ENCODE data around the gene HERC2. TPM values are rescaled to one million over a fixed set of nuclear protein-coding genes. Genes with fewer than 3 reads are reported as not detected.
"Not testable (repeated sequence)": the region's sequence is repeated elsewhere in the genome, so short reads cannot be mapped to it uniquely, and the experiment has no call there.

HERC2 gene
- total and polyA plus RNA-seq, 2 donors (not counting 3 experiments of a cell fraction or from before 2014, with no cell fraction given) = 46.1 to 83.9 TPM

- DNase-seq (ENCODE audit: low read depth, low spot score); FAIRE-seq: not testable (repeated sequence)
These were observed 11.5 kb downstream of the HERC2 start for GRCh38 chr15:28310454-28310853.

GRCh38 chr15:28308718-28309117 lies 13.3 kb downstream of the HERC2 start:
- H3K79me2 ChIP-seq (ENCODE audit: control insufficient read depth, insufficient read depth, low read length); H3K4me3 ChIP-seq (replicated peaks in 1 of 3; ENCODE audit: insufficient read depth in 1 of 3, low read depth in 1 of 3, low read length in 3 of 3); CTCF ChIA-PET; BruUV-seq (replicated peaks); H3K4me1 ChIP-seq (ENCODE audit: control insufficient read depth, extremely low read depth, insufficient read depth, low read length); intact Hi-C loops (cut with micrococcal nuclease); H2AFZ ChIP-seq (ENCODE audit: low read depth, low read length); POLR2A ChIA-PET; H3K4me2 ChIP-seq (ENCODE audit: insufficient read depth, low read length); H3K9me1 ChIP-seq (replicated peaks; ENCODE audit: control insufficient read depth, extremely low read depth, insufficient read depth, low read length); dilution Hi-C loops (cut with MboI; ENCODE audit: extremely low pct_ligation_motif_present, low sequenced_read_pairs); H3K36me3 ChIP-seq (ENCODE audit: control insufficient read depth in 2 of 2, extremely low read depth in 1 of 2, insufficient read depth in 2 of 2, low read length in 2 of 2); DNase-seq (ENCODE audit: low read depth, low spot score); H3K9ac ChIP-seq (replicated peaks; ENCODE audit: extremely low read depth, insufficient read depth, low read length); FAIRE-seq; H3K9me3 ChIP-seq (replicated peaks; ENCODE audit: control insufficient read depth, insufficient read depth, low read length); H4K20me1 ChIP-seq (replicated peaks; ENCODE audit: control insufficient read depth, extremely low read depth, insufficient read depth, low read length); H3K27ac ChIP-seq (ENCODE audit: insufficient read depth, low read depth, low read length); H3K27me3 ChIP-seq (ENCODE audit: control insufficient read depth in 2 of 2, insufficient read depth in 2 of 2, low read length in 2 of 2): not testable (repeated sequence)

More at GRCh38 chr15:28310454-28310853, 11.5 kb downstream of the HERC2 start:
- H3K4me3 ChIP-seq (replicated peaks in 1 of 3; ENCODE audit: insufficient read depth in 1 of 3, low read depth in 1 of 3, low read length in 3 of 3); BruUV-seq (replicated peaks); H3K9me1 ChIP-seq (replicated peaks; ENCODE audit: control insufficient read depth, extremely low read depth, insufficient read depth, low read length); intact Hi-C loops (cut with micrococcal nuclease); H3K27me3 ChIP-seq (ENCODE audit: control insufficient read depth in 2 of 2, insufficient read depth in 2 of 2, low read length in 2 of 2); H3K27ac ChIP-seq (ENCODE audit: insufficient read depth, low read depth, low read length); H3K4me1 ChIP-seq (ENCODE audit: control insufficient read depth, extremely low read depth, insufficient read depth, low read length); H4K20me1 ChIP-seq (replicated peaks; ENCODE audit: control insufficient read depth, extremely low read depth, insufficient read depth, low read length); CTCF ChIA-PET; dilution Hi-C loops (cut with MboI; ENCODE audit: extremely low pct_ligation_motif_present, low sequenced_read_pairs); H3K9ac ChIP-seq (replicated peaks; ENCODE audit: extremely low read depth, insufficient read depth, low read length); H3K36me3 ChIP-seq (ENCODE audit: control insufficient read depth in 2 of 2, extremely low read depth in 1 of 2, insufficient read depth in 2 of 2, low read length in 2 of 2); H2AFZ ChIP-seq (ENCODE audit: low read depth, low read length); H3K79me2 ChIP-seq (ENCODE audit: control insufficient read depth, insufficient read depth, low read length); H3K9me3 ChIP-seq (replicated peaks; ENCODE audit: control insufficient read depth, insufficient read depth, low read length); H3K4me2 ChIP-seq (ENCODE audit: insufficient read depth, low read length); POLR2A ChIA-PET: not testable (repeated sequence)

DNA sequence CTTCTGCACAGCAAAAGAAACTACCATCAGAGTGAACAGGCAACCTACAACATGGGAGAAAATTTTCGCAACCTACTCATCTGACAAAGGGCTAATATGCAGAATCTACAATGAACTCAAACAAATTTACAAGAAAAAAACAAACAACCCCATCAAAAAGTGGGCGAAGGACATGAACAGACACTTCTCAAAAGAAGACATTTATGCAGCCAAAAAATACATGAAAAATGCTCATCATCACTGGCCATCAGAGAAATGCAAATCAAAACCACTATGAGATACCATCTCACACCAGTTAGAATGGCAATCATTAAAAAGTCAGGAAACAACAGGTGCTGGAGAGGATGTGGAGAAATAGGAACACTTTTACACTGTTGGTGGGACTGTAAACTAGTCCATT lies 16.3 kb downstream of the HERC2 start:
- H3K79me2 ChIP-seq (ENCODE audit: control insufficient read depth, insufficient read depth, low read length); H3K9me3 ChIP-seq (replicated peaks; ENCODE audit: control insufficient read depth, insufficient read depth, low read length); H2AFZ ChIP-seq (ENCODE audit: low read depth, low read length); DNase-seq (ENCODE audit: low read depth, low spot score); H3K9me1 ChIP-seq (replicated peaks; ENCODE audit: control insufficient read depth, extremely low read depth, insufficient read depth, low read length); H3K4me2 ChIP-seq (ENCODE audit: insufficient read depth, low read length); POLR2A ChIA-PET; FAIRE-seq; intact Hi-C loops (cut with micrococcal nuclease); BruUV-seq (replicated peaks); H3K4me1 ChIP-seq (ENCODE audit: control insufficient read depth, extremely low read depth, insufficient read depth, low read length); H3K36me3 ChIP-seq (ENCODE audit: control insufficient read depth in 2 of 2, extremely low read depth in 1 of 2, insufficient read depth in 2 of 2, low read length in 2 of 2); H3K27me3 ChIP-seq (ENCODE audit: control insufficient read depth in 2 of 2, insufficient read depth in 2 of 2, low read length in 2 of 2); CTCF ChIA-PET; H3K27ac ChIP-seq (ENCODE audit: insufficient read depth, low read depth, low read length); dilution Hi-C loops (cut with MboI; ENCODE audit: extremely low pct_ligation_motif_present, low sequenced_read_pairs); H3K9ac ChIP-seq (replicated peaks; ENCODE audit: extremely low read depth, insufficient read depth, low read length); H4K20me1 ChIP-seq (replicated peaks; ENCODE audit: control insufficient read depth, extremely low read depth, insufficient read depth, low read length); H3K4me3 ChIP-seq (replicated peaks in 1 of 3; ENCODE audit: insufficient read depth in 1 of 3, low read depth in 1 of 3, low read length in 3 of 3): not testable (repeated sequence)

GRCh38 chr15:28297434-28297833 lies 24.5 kb downstream of the HERC2 start:
- H3K27ac ChIP-seq (ENCODE audit: insufficient read depth, low read depth, low read length); H3K9me1 ChIP-seq (replicated peaks; ENCODE audit: control insufficient read depth, extremely low read depth, insufficient read depth, low read length); BruUV-seq (replicated peaks); H3K36me3 ChIP-seq (ENCODE audit: control insufficient read depth in 2 of 2, extremely low read depth in 1 of 2, insufficient read depth in 2 of 2, low read length in 2 of 2); H3K27me3 ChIP-seq (ENCODE audit: control insufficient read depth in 2 of 2, insufficient read depth in 2 of 2, low read length in 2 of 2); H3K9ac ChIP-seq (replicated peaks; ENCODE audit: extremely low read depth, insufficient read depth, low read length); intact Hi-C loops (cut with micrococcal nuclease); H3K79me2 ChIP-seq (ENCODE audit: control insufficient read depth, insufficient read depth, low read length); H3K4me1 ChIP-seq (ENCODE audit: control insufficient read depth, extremely low read depth, insufficient read depth, low read length); DNase-seq (ENCODE audit: low read depth, low spot score); POLR2A ChIA-PET; dilution Hi-C loops (cut with MboI; ENCODE audit: extremely low pct_ligation_motif_present, low sequenced_read_pairs); FAIRE-seq; H3K4me3 ChIP-seq (replicated peaks in 1 of 3; ENCODE audit: insufficient read depth in 1 of 3, low read depth in 1 of 3, low read length in 3 of 3); H2AFZ ChIP-seq (ENCODE audit: low read depth, low read length); H3K9me3 ChIP-seq (replicated peaks; ENCODE audit: control insufficient read depth, insufficient read depth, low read length); H4K20me1 ChIP-seq (replicated peaks; ENCODE audit: control insufficient read depth, extremely low read depth, insufficient read depth, low read length); H3K4me2 ChIP-seq (ENCODE audit: insufficient read depth, low read length); CTCF ChIA-PET: not testable (repeated sequence)
